T-helper 2 cell treated with Interferon-gamma antibody and Interleukin-4, amounts not matched to agents 5 μg/mL and 100 μg/mL, for 36 hours (primary cell): ENCODE results near the gene RAD51B.

Source experiments
- DNase-seq: peaks from one replicate; pipeline ENCODE4 v3.0.0; 2021; ENCODE audit warnings: low spot score
- H3K27ac Mint-ChIP-seq: one replicate; pipeline ENCODE4 v1.8.0; 2021; ENCODE audit warnings: mild to moderate bottlenecking, mixed read lengths
- H3K27me3 Mint-ChIP-seq: one replicate; pipeline ENCODE4 v1.8.0; 2021; ENCODE audit warnings: low read depth, mixed read lengths
- H3K36me3 Mint-ChIP-seq: one replicate; pipeline ENCODE4 v1.8.0; 2021; ENCODE audit warnings: low read depth, mixed read lengths
- H3K4me1 Mint-ChIP-seq: one replicate; pipeline ENCODE4 v1.8.0; 2021; ENCODE audit warnings: low read depth, mixed read lengths
- H3K4me3 Mint-ChIP-seq: one replicate; pipeline ENCODE4 v1.8.0; 2022; ENCODE audit warnings: mild to moderate bottlenecking, moderate library complexity, mixed read lengths
- H3K9me3 Mint-ChIP-seq: one replicate; pipeline ENCODE4 v1.8.0; 2021; ENCODE audit warnings: mixed read lengths

Gene RAD51B

DNA sequence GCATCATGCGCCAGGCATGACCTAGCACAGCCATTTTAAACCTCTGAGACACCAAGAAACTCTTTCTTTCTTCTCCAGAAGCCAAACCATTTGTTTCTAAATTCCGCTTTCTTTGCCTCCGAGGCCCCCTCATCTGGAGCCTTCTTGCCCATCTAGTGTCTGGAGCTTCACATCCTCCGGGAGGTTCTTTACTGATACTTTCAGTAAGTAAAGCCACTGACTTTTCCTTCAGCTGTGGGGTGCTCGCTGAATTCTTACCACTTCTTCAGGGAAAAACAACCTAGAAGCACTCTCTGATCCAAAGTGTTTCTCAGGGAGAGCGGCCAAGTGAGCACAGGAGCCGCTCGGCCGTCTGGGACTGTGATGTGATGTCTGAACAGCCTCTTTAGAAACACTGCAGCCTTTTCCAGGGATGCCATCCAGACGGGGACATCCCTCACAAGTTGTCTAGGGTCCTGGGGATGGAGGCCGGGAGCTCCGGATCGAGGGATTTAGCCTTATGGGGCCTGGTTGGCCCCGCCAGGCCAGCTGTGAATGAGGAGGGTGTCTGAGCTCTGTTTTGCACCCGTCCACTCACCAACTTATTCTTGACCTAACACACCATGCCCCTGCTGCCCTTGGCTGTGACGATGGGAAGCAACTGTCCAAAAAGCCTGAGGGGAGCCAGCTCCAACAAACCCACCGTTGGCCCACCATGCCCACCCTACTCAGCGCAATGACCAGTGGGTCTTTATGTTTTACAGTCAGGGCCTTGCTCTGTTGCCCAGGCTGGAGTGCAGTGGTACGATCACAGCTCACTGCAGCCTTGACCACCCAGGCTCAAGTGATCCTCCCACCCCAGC is 812.7 kb downstream of the RAD51B start:
- Mint-ChIP-seq H3K27me3 (peaks cover 12% of the 10 kb centered on the region), H3K4me1 (peaks cover 11% of the 10 kb centered on the region), H3K27ac (no peak overlapping the region), H3K36me3 (no peaks in the 10 kb centered on the region), H3K4me3 (no peak overlapping the region), H3K9me3 (no peaks in the 10 kb centered on the region)
- no peak for DNase-seq

DNA sequence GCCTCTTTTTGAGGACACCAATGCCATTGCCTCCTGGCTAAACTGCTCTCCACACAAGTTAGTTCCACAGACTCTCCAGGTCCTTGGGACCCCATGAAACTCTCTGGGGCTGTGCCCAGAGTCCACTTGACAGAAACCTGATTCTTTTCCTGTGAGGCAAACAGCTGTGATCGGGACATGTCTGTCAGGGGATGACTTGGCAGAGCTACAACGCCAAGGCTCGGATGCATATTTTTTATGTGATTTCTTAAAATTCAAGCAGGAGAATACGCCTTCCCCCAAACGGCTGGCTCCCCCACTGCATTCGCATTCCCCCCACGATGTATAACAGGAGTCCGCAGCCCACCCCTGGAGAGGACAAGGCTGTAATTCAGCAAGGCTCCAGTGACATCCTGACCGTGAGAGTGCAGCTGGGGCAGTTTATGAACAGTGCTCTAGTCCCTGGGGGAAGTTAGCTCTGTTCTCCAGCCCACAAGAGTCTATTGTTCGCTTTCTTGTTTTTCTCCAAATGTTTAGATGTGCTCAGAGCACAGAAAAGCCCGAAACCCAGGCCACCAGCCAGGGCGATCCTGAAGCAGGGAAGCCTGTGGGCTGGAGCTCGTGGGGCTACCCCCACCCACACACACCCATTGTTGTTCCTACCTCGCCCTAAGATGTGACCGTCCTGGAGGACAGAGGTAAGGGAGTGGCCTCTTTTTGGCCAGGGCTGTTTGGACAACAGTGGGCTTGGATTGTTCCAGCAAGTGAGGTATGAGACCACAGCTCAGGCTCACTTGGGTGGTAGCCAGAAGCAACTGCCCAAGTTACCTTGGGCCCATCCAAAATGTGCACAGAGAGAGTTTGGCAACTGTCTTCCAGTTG is 813.8 kb downstream of the RAD51B start:
- DNase-seq: no peak
- Mint-ChIP-seq H3K4me1 (peaks cover 6% of the 10 kb centered on the region), H3K27me3 (peaks cover 12% of the 10 kb centered on the region), H3K36me3 (no peaks in the 10 kb centered on the region), H3K27ac (no peak overlapping the region), H3K4me3 (no peak overlapping the region), H3K9me3 (no peaks in the 10 kb centered on the region)

DNA sequence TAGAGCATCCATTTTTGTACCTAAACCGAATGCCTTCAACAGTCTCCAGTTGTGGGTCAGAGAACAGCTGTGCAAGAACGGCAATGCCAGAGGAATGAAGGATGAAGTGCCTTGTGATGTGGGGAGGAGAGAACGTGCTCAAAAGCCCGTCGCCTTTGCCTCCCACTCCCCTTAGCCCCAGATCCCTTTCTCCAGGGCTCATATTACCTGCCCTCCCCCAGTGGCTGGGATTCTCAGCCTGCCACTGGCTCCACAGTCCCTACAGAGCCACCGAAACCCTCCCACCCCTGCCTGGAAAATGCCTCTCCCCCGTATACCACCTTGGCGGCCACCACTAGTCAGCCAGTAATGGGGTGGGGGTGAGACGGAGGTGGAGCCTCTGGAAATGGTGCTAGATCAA is 814.8 kb downstream of the RAD51B start:
- DNase-seq: no peak
- Mint-ChIP-seq H3K9me3 (no peaks in the 10 kb centered on the region), H3K4me3 (no peak overlapping the region), H3K27ac (no peak overlapping the region), H3K36me3 (no peaks in the 10 kb centered on the region), H3K27me3 (peaks cover 5% of the 10 kb centered on the region), H3K4me1 (no peaks in the 10 kb centered on the region)

DNA sequence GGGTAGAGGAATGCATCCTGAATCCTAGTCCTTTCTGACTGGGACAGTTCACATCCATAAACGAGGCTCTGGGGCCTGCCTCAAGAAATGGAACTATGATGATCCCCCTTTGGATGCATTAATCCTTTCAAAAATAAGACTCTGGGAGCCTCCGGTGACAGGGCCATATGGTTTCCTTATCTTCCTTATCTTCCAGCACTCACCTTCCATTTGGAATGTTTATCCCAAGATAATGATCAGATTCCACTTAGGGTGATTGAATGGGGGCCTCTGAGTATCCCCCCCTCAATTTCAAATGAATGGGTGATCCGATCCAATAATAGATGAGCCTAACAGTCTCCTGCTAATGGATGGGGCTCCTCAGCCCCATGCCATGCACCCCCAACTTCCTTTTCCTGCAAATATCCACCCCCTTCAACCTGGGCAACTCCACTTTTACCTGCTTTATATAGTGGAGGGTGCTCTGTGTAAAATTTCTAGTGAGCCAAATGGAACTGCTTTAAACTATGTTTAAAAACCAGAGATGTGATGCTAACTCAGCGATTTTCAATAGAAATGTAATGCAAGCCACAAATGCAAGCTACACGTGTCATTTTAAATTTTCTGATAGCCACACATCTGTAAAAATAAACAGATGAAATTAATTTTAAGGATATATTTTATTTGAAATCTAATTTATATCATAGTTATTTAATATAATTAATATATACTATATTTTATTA is 815.5 kb downstream of the RAD51B start:
- Mint-ChIP-seq H3K36me3 (no peaks in the 10 kb centered on the region), H3K27ac (no peak overlapping the region), H3K4me1 (no peaks in the 10 kb centered on the region), H3K4me3 (no peak overlapping the region), H3K27me3 (peaks cover 5% of the 10 kb centered on the region), H3K9me3 (no peaks in the 10 kb centered on the region)
- no peak for DNase-seq

DNA sequence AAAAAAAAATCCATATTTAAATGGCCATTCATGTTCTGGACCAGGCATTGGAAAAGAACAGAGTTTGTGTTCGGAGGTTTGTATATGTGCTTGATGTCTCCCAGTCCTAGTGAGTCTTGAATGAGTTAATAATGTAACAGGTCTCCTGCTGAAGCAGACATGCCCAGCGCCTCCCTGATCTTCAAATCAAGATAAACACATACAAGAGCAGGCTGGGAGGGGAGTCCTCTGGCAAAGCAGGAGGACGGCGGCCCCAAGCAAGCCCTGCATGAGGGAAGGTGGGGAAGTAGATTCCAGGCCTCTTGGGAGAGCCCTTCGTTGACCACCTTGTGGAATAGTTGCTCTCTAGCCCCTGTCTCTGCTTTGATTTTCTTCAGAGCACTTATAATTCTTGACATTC is 817.0 kb downstream of the RAD51B start:
- H3K4me1 Mint-ChIP-seq: no peaks in the 10 kb centered on the region
- no peaks in the 10 kb centered on the region for H3K27me3 Mint-ChIP-seq
- H3K9me3 Mint-ChIP-seq: peaks cover 13% of the 10 kb centered on the region
- H3K4me3 Mint-ChIP-seq: no peak overlapping the region
- no peak overlapping the region for H3K27ac Mint-ChIP-seq
- no peak for DNase-seq
- H3K36me3 Mint-ChIP-seq: no peaks in the 10 kb centered on the region

DNA sequence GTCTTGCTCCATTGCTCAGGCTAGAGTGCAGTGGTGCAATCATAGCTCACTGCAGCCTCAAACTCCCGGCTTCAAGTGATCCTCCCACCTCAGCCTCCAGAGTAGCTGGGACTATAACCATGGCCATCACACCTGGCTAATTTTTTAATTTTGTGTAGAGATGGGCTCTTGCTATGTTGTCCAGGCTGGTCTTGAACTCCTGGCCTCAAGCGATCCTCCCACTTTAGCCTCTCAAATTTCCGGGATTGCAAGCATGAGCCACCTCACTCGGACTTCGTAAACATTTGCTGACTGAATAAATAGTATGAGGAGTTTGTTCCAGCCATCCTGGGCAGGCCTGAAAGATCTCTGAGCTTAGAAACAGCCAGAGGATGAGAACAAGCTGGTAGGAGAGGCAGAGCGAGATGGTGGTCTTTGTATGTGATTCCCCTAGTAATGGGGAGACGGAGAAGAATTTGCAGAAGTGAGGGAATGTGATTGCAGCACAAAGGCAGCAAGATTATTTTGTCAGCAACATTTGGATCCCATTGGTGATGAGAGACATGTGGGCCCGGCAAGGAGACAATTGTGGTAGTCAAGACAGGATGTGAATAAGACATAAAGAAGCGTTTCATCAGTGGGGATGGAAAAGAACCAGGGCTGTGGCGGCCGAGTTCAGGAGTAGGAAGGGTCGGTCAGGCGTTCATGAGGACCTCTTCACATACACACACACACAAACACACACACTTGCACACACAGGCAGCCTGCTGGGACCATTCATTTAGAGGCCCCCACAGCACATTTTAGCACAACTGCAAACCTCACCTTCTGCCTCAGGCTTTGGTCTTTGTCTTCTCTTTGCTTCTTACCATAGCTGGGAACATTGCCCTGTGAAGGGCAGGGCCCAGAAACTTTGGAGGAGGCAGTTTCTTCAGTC is 817.8 kb downstream of the RAD51B start:
- Mint-ChIP-seq H3K36me3 (no peaks in the 10 kb centered on the region), H3K4me3 (no peak overlapping the region), H3K4me1 (no peaks in the 10 kb centered on the region), H3K27me3 (no peaks in the 10 kb centered on the region), H3K27ac (no peak overlapping the region), H3K9me3 (peaks cover 16% of the 10 kb centered on the region)
- DNase-seq: no peak

DNA sequence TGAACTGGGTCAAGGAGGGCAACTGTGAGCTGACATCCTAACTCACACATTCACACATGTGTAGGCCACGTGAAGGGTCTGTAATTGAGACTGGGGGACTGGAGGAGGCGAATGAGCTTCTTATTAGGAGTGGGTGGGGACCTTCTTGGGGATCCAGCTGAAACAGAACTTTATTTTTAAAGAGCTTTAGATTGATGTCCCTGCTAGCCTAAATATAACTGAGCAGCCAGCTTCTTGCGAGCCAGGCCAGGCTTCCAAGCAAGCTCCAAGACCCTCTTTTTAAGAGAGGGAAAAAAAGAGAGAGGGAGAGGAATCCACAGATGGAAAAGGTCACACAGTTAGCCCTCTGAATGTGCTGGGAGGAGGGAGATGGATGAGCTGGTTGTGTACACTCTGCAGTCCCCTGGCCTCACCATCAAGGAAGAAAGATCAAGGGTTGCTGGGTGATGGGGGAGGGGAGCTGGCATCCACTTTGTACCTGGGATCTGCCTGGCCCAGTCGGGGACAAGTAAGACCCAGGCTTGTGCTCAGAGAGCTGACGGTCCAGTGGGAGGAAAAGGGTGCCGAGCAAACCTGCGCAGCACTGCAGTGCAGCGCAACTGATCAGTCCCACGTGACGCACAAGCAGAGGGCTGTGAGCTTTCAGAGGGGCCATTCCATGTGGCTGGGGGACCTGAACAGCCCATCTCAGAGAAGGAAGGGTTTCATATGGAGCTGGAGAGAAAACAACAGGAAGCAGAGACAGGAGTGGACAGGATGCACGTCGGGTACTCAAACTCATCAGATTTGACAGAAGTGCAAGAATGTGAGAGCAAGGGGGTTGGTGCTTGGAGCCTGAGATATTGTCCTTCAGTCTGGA is 818.8 kb downstream of the RAD51B start:
- Mint-ChIP-seq H3K27me3 (no peaks in the 10 kb centered on the region), H3K9me3 (peaks cover 19% of the 10 kb centered on the region), H3K4me3 (no peak overlapping the region), H3K36me3 (no peaks in the 10 kb centered on the region), H3K27ac (no peak overlapping the region), H3K4me1 (no peaks in the 10 kb centered on the region)
- no peak for DNase-seq

DNA sequence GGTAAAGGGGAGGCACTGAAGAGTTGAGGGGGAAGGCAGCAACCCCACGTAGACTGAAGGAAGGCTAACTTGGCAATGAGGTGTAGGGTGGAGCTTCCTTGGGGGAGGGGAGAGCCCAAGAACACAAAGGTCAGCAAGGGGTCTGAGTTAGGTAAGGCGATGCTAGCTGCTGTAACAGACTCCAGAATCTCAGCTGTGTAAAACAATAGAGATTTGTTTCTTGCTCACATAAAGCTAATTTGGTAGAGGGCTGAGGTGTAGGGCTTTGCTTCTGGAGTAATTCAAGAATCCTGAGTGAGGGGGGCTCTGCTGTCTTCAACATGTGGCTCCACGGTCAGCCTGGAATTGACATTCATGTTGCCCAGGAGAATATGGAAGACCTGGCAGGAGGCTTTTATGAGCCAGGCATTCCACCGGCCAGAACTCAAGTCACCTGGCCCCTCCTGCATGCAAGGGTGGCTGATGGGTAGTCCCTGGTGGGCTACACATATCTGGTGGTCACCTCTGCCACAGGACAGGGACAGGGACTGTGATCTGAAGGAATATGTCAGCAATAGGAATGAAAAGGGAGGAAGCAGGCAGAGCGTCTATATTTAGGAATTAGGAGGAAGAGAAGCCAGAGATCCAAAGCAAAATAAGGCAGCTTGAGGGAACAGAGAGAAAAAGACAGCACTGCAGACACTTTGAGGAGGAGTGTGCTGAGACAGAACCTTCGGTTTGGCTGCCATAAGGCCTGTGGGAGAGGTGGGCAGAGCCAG is 819.6 kb downstream of the RAD51B start:
- Mint-ChIP-seq H3K27ac (no peak overlapping the region), H3K4me1 (no peaks in the 10 kb centered on the region), H3K9me3 (peaks cover 19% of the 10 kb centered on the region), H3K4me3 (no peak overlapping the region), H3K27me3 (no peaks in the 10 kb centered on the region), H3K36me3 (no peaks in the 10 kb centered on the region)
- DNase-seq: no peak

DNA sequence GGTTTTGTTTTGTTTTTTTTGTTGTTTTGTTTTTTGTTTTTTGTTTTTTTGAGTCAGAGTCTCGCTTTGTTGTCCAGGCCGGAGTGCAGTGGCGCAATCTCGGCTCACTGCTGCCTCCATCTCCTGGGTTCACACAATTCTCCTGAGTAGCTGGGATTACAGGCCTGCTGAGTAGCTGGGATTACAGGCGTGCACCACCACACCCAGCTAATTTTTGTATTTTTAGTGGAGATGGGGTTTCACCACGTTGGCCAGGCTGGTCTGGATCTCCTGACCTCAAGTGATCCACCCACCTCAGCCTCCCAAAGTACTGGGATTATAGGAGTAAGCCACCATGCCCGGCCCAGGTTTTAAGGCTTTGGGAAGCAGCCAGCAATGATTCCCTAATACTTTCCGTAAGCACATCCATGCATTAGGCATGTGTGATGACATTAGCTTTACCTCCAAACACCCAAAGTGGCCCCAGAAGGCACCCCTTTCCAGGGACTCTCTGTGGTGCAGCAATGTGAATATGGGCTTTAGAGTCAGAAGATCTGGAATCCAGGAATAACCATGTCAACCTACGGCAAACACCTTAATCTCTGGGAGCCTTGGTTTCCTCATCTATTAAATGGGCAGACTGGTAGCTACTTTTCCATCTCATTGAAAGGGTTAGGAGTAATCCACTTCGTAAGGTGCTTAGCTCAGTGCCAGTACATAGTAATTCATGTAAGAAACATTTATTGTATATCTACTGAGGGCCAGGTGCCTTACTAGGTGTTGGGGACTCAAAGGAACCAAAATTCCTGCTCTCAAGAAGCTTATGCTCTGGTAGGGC is 820.4 kb downstream of the RAD51B start:
- Mint-ChIP-seq H3K27me3 (no peaks in the 10 kb centered on the region), H3K36me3 (no peaks in the 10 kb centered on the region), H3K9me3 (peaks cover 19% of the 10 kb centered on the region), H3K4me3 (no peak overlapping the region), H3K4me1 (no peaks in the 10 kb centered on the region), H3K27ac (no peak overlapping the region)
- DNase-seq: no peak

DNA sequence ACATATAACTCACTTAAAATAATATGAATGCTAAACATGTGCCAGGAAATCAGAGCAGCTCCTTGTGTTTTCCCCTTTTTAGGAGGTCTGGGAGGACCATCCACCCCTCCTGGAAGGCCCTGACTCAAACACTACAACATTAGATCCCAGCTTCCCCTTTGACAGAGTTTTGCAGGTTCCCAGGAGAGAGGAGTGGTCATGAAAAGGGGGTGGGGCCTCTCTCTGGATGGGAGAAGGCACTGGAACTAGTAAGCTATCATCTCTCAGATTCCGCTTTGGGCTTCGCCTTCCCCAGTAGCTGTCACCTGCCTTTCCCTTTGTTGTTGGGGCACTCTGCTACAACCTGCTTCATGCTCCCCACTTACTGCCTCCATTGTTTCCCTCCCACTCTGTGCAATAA is 824.1 kb downstream of the RAD51B start:
- H3K4me1 Mint-ChIP-seq: no peaks in the 10 kb centered on the region
- H3K27me3 Mint-ChIP-seq: peaks cover 4% of the 10 kb centered on the region
- no peak overlapping the region for H3K4me3 Mint-ChIP-seq
- DNase-seq: no peak
- H3K27ac Mint-ChIP-seq: no peak overlapping the region
- H3K36me3 Mint-ChIP-seq: no peaks in the 10 kb centered on the region
- H3K9me3 Mint-ChIP-seq: peaks cover 19% of the 10 kb centered on the region

DNA sequence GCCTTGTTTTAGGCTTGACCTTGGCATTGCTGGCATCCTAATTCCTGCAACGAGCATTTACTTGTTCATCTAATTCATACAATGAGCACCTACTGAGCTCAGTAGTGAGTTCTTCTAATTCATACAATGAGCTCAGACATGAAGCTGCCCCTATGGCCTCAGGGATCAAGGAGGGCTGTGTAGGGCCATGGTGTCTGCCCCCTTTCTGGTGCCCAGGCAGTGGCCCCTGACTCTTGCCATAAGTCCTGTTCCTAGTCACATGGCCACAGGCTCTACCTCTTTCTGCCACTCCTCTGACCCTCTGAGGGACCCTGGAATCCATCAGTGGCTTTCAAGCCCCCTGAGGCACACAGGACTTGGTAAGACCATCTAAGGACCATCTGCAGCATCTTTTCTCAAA is 824.5 kb downstream of the RAD51B start:
- H3K27me3 Mint-ChIP-seq: peaks cover 4% of the 10 kb centered on the region
- no peak overlapping the region for H3K27ac Mint-ChIP-seq
- H3K9me3 Mint-ChIP-seq: peaks cover 19% of the 10 kb centered on the region
- H3K4me3 Mint-ChIP-seq: no peak overlapping the region
- H3K36me3 Mint-ChIP-seq: no peaks in the 10 kb centered on the region
- no peak for DNase-seq
- H3K4me1 Mint-ChIP-seq: no peaks in the 10 kb centered on the region
